ENCODE results near the gene SF3A2.

- no peak for TF ChIP-seq BACH2 (CRISPR knock-in tag; IDR thresholded peaks at IDR 0.05; ENCODE audit: borderline replicate concordance)
- TF ChIP-seq OSR1 (CRISPR knock-in tag; IDR thresholded peaks at IDR 0.05) = no peak
- TF ChIP-seq PATZ1 (CRISPR knock-in tag; IDR thresholded peaks at IDR 0.05; ENCODE audit: borderline replicate concordance) = no peak
- no peak for TF ChIP-seq SNAI2 (CRISPR knock-in tag; IDR thresholded peaks at IDR 0.05)
- no peak for TF ChIP-seq TCF4 (CRISPR knock-in tag; IDR thresholded peaks at IDR 0.05; ENCODE audit: borderline replicate concordance)
- TF ChIP-seq RARB (CRISPR knock-in tag; IDR thresholded peaks at IDR 0.05) = no peak
- no peak; the same call in 1 of the 2 replicates for TF ChIP-seq CREB5 (CRISPR knock-in tag; IDR thresholded peaks at IDR 0.05; ENCODE audit: low read depth)
Observed at GRCh38 chr19:2237051-2237868, 636 bp downstream of the SF3A2 start.
